HG02610 (cell line): ENCODE results near the gene TNFRSF13B.

Experiments used
- ATAC-seq: cut with Tn5 transposase; IDR thresholded peaks from one replicate; pipeline ENCODE4 v1.9.1; 2021; ENCODE audit warnings: mild to moderate bottlenecking, moderate library complexity; ENCODE audit not compliant: unreplicated experiment

Gene TNFRSF13B

DNA sequence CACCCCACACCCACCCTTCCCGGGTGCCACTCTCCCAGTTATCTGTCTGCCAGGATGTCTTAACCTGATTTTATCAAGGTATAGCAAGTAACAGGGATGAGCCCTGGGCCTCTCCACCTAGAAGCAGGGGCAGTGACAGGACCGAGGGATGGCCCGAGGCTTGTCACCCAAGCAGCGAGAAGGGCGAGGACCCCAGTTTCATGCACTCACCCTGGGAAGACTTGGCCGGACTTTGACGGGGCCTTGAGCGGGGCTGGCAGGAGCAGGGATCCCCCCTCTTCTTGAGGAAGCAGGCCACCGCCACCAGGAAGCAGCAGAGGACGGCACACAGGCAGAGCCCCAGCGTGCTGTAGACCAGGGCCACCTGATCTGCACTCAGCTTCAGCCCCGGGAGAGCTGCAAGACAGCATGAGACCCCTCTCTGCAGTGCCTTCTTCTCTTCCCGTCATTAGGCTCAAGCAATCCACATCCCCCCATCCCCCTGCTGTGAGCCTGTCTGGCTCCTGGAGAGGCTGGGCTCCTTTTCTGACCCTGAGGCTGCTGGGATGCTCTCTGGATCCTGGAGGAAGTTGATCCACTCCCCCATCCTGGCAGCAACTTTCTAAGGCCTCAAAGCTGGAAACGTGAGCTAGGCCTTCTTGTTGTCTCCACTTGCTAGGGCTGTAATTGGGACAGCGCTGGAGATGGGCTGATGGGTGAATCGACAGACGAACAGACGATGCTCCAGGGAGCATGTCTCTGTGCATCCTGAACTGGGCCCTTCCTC, 31.6 kb downstream of the TNFRSF13B start:
- ATAC-seq = no peak

- no peak for ATAC-seq
These were observed 32.3 kb downstream of the TNFRSF13B start for GRCh38 chr17:16939606-16940115.

GRCh38 chr17:16939208-16939576, 32.7 kb downstream of the TNFRSF13B start:
- ATAC-seq = no peak

DNA sequence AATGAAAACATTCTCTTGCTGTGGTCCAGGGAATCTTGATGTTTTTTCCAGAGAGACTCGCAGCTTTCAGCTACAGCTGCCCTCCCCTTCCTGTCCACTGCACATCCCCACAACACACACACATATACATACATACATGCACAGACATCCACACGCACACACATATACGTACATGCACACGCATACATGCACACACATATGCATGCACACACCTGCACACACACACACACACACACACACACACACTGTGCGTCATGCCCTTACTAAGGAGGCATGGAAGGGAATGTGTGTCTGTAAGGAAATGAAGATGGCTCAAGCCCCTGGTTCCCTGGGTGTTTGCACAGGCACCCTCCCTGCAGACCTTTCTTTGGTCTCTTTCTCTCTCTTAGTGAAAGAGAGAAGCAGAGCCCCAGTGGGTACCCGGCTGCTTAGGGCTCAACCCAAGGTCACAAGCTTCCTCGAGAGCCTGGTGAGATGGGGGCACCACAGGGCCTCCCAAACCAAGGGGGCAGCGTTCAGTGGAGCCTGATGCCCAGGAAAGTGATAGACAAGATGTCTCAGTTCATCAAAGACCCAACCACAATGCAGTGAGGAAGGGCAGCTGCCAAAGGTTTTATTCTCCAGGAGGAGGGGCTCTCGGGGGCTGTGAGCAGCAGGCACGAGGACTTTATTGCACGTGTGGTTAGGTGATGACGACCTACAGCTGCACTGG, 33.3 kb downstream of the TNFRSF13B start:
- ATAC-seq = no peak

GRCh38 chr17:16938031-16938430, 33.9 kb downstream of the TNFRSF13B start:
- ATAC-seq = no peak

DNA sequence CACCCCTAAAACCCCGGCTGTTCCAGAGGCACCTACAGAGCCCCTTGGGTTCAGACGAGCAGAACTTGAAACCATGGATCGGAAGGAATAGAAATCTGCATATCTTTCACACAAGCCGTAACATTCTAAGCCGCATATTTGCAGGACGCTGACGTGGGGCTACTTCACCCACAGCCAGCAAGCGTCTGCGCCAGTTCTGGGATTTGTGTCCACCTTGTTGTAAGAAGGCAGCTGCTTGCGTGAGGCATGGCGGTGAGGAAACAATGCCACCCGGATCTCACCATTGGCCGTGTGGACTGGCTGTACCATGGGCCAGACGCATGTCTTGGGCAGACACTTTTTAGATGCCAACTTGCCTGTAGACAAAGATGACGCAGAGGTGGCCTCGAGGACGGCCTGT, 34.5 kb downstream of the TNFRSF13B start:
- ATAC-seq = no peak

- no peak for ATAC-seq
These were observed 35.2 kb downstream of the TNFRSF13B start for GRCh38 chr17:16936536-16937310.

DNA sequence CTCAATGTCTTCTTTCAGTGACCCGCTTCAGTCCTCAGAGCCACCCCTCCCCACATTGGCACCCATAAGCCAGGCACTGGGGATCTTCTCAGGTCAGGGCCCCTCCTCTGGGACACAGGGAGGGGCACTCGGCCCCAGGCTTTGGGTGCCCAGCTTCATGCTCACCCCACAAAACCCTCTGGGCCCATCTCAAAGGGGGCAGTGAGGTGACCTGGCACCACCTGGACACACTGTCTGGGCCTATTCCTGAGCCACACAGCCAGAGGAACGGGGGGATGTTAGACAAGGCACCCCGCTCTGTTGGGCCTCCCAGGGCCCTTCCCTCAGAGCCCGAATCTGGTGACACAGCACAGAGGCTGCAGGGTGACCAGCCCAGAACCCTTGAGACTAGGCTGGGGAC, 36.1 kb downstream of the TNFRSF13B start:
- ATAC-seq = no peak

DNA sequence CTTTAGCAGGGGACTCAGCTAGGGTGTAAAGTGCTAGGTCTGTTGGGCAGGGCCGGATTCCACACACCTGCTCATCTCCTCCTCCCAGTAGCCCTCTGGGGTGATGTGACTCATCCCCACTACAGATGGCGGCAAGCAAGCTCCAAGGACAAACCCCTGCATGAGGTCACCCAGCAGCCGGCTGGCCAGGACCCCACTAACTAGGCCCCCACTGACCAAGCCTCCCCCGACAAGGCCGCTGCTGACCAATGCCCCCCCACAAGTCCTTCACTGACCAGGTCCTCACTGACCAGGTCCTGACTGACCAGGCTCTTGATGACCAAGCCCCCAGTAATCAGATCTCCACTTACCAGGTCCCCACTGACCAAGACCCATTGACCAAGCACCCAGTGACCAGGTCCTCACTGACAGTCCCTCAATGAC, 36.7 kb downstream of the TNFRSF13B start:
- no peak for ATAC-seq

DNA sequence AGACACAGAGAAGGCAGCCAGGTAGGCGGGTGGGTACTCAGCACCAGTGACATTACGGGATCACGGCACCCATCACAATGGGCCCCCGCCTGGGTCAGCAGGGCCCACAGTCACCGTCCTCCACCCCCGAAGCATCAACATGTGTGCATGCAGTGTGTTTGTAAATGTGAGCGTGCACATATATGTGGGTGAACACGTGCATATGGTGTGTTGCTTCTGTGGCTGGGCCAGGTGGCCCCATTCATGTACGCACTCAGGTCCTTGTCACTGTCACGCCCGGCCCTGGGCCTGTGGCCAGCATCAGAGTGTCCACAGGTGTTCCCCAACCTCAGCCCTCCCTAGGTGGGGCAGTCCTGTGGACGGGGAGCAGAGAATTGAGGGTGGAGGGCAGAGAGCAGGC, 37.1 kb downstream of the TNFRSF13B start:
- ATAC-seq = no peak

- ATAC-seq = no peak
These were observed 37.7 kb downstream of the TNFRSF13B start for GRCh38 chr17:16934133-16934795.

DNA sequence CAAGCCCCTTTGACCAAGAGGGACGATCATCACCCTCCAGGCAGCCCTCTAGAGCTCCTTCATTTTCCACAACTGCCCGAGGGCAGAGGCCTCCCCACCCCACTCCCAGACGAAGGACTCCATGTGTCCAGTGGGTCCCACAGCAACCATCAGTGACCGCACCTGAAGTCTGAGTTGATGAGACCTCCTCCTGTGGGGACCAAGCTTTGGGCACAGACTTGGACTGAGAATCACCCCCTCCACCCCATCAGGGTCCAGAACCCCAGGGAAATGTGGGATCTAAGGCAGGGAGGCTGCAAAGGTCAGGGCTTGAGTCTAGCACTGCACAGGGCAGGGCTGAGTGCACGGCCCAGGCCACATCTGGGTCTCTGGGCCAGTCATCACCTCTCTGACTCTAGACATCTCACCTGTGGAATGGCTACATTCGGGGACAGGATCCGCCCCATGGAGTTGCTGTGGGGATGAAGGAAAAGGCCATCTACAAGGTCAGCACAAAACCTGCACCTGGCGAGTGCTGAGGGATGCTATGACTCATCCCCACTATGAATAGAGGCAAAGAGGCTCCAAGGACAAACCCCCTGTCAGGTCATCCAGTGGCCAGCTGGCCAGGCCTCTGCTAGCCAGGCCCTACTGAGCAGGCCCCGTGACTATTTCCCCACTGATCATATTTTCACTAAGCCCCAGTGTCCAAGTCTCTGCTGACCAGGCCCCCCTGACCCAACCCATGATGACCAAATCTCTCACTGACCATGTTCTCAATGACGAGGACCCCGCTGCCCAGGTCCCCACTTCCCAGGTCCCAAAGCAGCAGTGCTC, 38.4 kb downstream of the TNFRSF13B start:
- ATAC-seq = no peak

- no peak for ATAC-seq
These were observed 39.3 kb downstream of the TNFRSF13B start for GRCh38 chr17:16932611-16933010.

GRCh38 chr17:16932156-16932555, 39.8 kb downstream of the TNFRSF13B start:
- no peak for ATAC-seq

DNA sequence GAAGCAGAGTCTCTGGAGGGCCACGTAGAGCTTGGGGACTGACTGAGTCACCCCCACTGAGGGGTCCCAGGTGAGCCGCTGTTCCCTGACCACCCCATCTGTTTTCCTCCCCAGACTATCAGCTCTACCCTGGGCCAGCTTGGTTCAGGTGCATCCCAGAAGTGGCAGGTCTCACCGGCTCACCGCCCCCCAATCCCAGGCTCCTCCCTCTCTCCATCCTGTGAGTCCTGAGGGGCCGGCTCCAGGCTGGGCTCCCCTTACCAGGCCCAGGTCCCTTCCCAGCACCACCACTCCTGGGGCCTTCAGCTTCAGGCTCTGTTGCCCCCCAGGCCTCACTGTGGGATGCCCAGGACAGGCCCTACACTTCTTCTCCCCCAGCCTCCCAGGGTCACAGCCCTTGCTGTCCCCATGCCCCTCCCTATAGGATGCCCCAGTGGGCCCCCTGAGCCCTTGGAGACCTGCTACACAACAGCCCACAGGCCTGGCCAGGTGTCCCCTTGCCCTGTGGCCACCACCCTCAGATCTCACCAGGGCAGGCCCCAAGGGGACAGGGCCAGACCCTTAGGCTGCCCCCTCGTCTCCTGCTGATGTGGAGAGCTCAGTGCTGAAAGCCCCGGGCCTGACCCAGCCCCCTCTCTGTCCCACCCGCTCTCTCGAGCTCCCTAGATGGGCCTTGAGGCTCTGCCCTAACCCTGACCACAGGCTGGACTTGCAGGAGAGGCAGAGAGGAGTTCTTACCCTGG, 40.4 kb downstream of the TNFRSF13B start:
- no peak for ATAC-seq

DNA sequence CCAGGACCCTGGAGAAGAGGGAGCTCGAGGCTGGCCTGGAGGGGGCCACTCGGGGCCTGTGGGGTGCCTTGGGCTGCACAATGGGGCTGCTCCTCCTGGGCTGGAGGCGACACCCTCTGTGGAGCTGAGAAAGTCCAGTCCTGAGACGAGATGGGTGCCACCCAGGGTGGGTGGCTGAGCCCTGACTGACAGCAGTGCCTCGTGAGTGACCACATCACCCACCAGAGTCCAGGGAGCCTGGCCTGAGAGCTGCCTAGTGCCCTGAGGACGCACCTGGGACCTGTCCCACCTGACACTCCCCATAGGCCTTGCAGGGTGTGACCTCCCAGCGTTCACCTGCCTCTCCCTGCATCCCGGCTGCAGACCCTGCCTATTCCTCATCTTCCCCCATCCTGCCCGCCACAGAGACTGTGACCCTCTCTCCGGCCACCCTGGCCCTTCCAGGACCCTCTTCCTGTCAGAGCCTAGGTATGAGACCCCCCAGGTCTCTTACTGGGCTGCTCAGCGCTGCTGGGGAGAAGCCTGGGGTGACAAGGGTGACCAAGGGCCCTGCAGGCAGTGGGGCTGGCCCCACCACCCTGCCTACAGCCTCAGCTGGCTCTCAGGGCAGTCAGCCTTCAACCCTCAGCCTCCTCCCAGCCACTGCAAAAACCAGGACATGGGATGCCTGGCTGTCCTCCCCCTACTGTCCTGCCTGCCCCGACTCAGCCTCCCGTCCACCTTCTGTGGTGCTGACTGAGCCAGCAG, 41.2 kb downstream of the TNFRSF13B start:
- ATAC-seq = no peak

GRCh38 chr17:16929757-16930520, 42.0 kb downstream of the TNFRSF13B start:
- no peak for ATAC-seq
